COR-L47 (cell line): ENCODE data around the gene PPP6R3.
"Not testable (repeated sequence)": the region's sequence is repeated elsewhere in the genome, so short reads cannot be mapped to it uniquely, and the experiment has no call there.

ENCODE experiments used
- DNase-seq: peaks from one replicate; lab custom pipeline; 2025; lab: John Stamatoyannopoulos, UW

PPP6R3 gene

DNA sequence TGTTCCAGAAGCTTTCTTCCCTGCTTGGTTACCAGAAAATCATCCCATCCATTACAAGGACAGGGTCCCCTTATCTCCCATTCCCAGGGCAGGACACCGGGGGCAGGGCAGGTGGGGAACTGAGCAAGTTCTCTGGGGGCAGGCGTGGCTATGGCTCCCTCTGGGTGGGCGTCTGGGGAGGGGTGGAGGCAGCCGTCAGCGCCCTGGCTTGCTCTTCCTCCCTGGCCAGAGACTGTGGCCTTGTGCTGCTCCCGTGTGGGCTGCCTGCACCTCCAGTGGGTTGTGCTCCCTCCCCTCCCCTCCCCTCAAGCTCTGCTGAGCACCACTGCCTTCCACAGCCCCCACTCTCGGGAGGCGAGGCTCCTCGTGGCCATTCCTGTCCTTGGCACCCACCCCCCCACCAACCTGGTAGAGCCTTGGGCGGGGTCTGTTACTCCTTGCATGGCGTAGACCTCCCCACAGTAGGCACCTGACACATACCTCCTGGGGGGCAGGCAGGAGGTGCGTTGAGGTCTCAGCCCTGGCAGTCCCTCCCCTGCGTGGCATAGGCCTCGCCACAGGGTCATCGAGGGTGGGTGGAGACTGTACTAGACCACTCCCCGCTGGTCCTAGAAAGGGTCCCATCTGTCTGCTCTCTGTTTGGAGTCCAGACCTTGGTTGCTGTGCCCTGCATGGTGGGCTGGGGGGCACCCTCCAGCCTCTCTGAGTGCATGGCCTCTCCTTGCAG is 24.2 kb upstream of the PPP6R3 start:
- no peak for DNase-seq

- DNase-seq = no peak
These were observed 23.3 kb upstream of the PPP6R3 start for GRCh38 chr11:68436985-68437926.

DNA sequence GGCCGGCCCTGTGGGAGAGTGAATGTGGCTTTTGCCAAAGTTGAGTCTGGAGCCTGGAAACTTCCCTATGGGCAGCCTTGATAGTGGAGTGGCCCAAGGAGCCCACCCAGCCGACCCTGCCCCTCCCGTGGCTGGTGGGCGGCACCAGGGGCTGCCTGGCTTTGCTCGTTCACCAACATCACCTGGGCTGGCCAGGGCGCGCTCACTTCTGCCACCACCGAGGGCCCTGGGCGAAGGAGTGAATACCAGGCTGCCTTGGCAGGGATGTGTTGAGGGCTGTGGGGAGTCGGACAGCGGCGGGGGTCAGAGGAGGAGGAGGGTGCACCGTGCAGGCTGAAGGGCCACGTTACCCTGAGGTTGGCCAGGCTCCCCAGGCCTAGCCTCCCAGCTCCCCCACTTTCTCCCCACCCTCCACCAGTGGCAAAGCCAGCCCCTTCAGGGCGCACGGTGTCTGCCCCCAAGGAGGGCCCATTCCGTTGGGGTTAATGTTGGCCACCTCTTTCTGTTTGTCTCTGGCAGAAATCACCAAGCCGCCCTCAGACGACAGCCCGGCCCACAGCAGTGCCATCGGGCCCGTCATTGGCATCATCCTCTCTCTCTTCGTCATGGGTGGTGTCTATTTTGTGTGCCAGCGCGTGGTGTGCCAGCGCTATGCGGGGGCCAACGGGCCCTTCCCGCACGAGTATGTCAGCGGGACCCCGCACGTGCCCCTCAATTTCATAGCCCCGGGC is 22.5 kb upstream of the PPP6R3 start:
- DNase-seq = no peak

- no peak for DNase-seq
These were observed 21.8 kb upstream of the PPP6R3 start for GRCh38 chr11:68438658-68439259.

GRCh38 chr11:68439355-68440065 is 21.0 kb upstream of the PPP6R3 start:
- DNase-seq = no peak

GRCh38 chr11:68440224-68440623 is 20.3 kb upstream of the PPP6R3 start:
- peak; percentile 82 for DNase-seq

DNA sequence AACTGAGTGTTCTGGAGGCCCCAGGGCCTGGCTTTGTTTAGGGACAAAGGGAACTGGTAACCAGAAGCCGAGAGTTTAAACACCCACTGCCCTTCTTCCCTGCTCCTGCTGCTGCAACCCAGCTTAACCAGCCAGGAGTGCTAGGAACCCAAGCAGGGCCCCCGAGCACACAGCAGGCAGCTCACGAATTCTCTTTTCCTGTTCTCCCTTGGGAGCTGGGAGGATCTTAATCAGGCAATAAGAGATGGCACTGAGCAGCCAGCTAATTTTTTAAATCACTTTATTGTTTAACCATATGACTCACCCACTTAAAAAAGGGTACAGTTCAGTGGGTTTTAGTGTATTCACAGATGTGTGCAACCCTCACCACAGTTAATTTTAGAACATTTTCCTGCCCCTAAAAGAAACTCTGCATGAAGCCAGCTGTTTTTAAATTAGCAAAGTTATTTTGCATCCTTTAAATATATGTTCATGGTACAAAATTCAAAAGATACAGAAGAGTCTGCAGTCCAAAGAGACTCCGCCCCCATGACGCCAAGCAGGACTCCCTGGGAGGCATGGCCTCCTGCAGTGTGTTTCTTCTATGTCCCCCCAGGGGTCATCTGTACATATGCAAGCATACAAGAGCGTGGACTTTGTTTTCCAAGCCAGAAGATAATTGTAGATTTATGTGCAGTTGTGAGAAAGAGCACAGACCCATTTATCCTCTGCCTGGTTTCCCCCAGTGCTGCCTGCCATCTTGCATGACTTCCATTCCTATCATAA is 18.9 kb upstream of the PPP6R3 start:
- peak; percentile 87 for DNase-seq

- no peak for DNase-seq
These were observed 18.1 kb upstream of the PPP6R3 start for GRCh38 chr11:68442433-68442832.

DNA sequence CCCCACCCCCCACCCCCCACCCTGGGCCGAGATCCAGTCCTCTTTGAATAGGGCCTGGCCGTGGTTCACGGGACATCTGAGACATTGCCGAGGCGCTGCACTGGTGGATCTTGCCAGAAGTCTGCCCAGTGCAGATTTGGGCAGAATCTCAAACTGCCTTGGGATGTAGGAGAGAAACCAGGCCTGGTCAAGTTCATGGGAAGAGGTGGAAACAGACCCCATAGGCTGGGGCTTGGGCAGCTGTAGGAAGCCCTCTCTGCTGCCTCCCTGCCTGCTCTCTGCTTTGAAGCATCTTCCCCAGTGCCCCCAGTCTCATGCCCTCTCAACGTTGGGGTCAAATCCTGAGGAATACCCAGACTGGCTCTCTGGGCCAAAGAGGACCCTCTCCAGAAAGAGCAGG is 16.0 kb upstream of the PPP6R3 start:
- DNase-seq = no peak

- DNase-seq = no peak
These were observed 15.0 kb upstream of the PPP6R3 start for GRCh38 chr11:68445531-68446035.

DNA sequence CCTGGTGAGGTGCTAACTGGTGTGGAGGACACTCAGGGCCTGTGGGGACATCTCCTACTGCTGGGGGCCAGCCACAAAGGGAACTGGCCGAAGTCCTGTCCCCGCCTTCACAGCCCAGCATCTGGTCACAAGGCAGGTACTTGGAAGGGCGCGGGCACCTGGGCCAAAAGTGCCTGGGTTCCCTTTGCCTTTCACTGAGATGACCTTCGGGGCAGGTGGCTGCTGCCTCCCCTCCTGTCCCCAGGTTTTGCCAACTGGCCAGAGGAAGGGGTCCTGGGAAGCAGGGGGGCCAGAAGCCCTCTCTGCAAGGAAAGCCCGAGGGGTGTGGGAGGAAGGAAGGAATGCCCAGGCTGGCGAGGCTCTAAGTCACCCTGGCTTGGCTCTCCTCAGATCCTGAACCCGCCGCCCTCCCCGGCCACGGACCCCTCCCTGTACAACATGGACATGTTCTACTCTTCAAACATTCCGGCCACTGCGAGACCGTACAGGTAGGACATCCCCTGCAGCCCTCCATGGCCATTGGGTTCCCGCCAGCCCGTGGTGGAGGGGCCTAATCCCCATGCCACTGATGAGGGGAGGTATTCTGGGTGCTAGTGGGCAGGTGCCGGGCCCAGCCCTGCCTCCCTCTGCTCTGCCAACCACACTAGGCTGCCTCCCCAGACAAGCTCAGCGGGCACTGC is 14.4 kb upstream of the PPP6R3 start:
- no peak for DNase-seq

DNA sequence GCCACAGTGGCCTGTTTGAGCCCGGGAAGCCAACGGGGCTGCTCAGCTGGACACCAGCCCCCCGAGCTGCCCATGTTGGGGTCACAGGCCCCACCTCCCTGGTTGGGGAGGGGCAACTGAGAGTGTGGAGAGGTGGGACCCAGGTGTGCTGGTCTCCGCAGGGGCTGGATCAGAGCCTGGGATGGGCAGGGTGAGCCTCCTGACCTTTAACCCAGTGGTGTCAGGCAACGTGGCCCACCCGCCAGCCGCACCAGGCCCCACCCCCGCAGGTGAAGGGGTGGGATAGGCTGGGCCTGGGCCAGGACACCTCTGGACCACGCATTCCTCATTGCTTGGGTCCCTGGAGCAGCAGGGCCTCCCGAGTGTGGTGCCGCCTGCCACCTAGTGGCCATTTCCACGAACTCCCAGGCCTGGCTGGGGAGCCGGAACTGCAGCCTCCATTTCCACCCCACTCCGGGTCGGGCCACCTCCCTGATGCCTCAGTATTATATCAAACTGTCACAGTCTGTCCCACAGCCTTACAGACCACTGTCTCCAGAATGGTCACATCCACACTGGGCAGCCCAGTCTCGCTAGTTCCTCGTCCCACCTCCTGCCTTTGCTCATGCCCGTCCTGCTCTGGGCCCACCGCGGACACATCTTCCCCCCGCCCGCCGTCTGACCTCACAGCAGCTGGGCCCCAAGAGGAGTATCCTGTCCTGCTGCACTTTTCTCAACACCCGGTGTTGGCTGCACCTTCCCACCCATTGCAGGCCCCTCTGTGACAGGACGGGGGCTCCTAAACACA is 13.3 kb upstream of the PPP6R3 start:
- DNase-seq = peak; percentile 68

DNA sequence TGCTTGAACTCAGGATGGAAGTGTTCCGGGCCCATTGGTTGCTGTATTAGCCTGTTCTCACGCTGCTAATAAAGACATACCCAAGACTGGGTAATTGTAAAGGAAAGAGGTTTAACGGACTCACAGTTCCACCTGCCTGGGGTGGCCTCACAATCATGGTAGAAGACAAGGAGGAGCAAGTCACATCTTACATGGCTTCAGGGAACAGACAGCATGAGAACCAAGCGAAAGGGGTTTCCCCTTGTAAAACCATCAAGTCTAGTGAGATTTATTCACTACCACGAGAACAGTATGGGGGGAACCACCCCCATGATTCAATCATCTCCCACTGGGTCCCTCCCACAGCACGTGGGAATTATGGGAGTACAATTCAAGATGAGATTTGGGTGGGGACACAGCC is 12.6 kb upstream of the PPP6R3 start:
- DNase-seq = not testable (repeated sequence)

DNA sequence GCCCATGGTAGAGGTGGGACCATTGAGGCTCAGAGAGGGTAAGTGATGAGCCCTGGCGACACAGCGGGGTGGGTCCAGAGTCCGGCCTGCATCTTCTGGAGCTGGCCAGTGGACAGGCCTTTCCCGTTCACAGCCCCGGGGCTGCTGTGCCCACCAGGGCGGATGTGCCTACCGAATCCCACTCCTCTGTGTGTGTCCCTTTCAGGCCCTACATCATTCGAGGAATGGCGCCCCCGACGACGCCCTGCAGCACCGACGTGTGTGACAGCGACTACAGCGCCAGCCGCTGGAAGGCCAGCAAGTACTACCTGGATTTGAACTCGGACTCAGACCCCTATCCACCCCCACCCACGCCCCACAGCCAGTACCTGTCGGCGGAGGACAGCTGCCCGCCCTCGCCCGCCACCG is 11.9 kb upstream of the PPP6R3 start:
- no peak for DNase-seq

DNA sequence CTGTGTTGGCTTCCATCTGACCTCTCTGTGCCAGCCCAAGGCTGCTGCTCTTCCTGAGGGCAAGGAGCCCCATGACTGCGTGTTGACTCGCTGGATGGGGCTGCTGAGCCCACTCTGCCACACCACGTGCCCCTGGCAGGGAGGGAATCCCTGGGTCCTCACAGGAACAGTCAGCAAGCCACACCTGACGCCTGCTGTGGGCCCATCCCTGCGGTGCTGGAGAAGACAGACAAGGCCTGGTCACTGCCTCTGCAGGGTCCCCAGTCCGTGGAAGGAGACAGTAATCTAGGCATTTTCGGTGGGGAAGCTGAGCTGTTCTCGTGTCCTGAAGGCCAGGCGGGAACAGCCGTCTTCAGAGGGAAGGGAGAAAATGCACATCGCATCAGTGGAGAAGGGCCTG is 10.6 kb upstream of the PPP6R3 start:
- DNase-seq = no peak

DNA sequence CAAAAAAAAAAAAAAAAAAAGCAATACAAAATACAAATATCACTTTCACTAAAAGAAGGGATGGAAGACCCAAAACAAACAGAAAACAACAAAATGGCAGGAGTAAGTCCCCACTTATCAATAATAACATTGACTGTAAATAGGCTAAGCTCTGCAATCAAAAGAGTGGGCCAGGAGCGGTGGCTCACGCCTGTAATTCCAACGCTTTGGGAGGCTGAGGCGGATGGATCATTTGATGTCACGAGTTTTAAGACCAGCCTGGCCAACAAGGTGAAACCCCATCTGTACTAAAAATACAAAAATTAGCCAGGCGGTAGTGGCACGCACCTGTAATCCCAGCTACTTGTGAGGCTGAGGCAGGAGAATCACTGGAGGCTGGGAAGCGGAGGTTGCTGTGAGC is 9.8 kb upstream of the PPP6R3 start:
- no peak for DNase-seq

DNA sequence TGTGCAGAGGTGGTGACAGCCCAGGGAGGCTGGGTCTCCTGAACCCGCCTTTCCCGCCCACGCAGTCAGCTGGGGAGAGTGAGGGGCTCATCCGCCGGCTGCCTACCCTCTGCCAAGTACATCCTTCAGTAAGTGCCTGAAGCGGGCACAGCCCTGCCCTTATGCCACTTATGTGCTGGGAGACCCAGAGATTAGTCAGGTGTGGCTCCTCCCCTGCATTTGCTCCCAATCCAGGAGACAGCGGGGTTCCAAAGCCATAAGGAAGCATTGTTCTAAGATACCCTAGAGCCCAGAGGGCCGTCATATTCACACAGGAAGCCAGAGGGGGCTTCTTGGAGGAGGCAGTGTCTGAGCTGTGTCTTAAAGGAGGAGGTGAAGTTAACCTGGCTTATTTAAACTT is 5.8 kb upstream of the PPP6R3 start:
- DNase-seq = peak; percentile 10

- DNase-seq = no peak
These were observed 5.1 kb upstream of the PPP6R3 start for GRCh38 chr11:68455485-68455884.
